Right cardiac atrium (tissue), 5 donors: ENCODE measurements around the gene SIGMAR1. TPM values are rescaled to one million over a fixed set of nuclear protein-coding genes. Genes with fewer than 3 reads are reported as not detected.
A peak's percentile ranks its signal among the peaks of the same experiment; 100 is the strongest.

Experiments
- ATAC-seq, 2 donors: fragments of 200-7000 bp; cut with Tn5 transposase; one replicate each; pipeline versions ENCODE4 v1.8.0 to v1.9.1; 2020; ENCODE audit warnings: moderate library complexity in 2 of 2, mild to moderate bottlenecking in 1 of 2
- DNase-seq, 3 donors: peaks; one replicate each; pipeline ENCODE4 v3.0.0-alpha.2; 2020
- H3K27ac ChIP-seq: one replicate; pipeline ENCODE4 v1.5.1; 2013; ENCODE audit warnings: mild to moderate bottlenecking, low read length, control low read depth, moderate library complexity
- H3K27me3 ChIP-seq: one replicate; pipeline ENCODE4 v1.6.1; 2013; ENCODE audit not compliant: control insufficient read depth, insufficient read depth
- H3K4me1 ChIP-seq: one replicate; pipeline ENCODE4 v1.6.1; 2013; ENCODE audit warnings: low read length; ENCODE audit not compliant: control insufficient read depth, insufficient read depth
- H3K4me3 ChIP-seq: one replicate; pipeline ENCODE4 v1.5.1; 2013; ENCODE audit warnings: low read length, control low read depth
- H3K9me3 ChIP-seq: one replicate; pipeline ENCODE4 v1.6.1; 2013; ENCODE audit warnings: low read length; ENCODE audit not compliant: control insufficient read depth
- WGBS: extraction: QIAGEN DNeasy Blood & Tissue Kit; methylation state at CpG from one replicate; pipeline ENCODE4 v1.1.7; 2013; 5-methylcytosine and 5-hydroxymethylcytosine counted together
- intact Hi-C, 4 donors: fragments of 100-400 bp; cut with DNase I; formaldehyde crosslinking; loops; one replicate each; pipeline versions ENCODE4 v1.11.0 to v1.14.0; 2022 to 2023
- polyA plus RNA-seq: library from polyadenylated mRNA; stranded (reverse); fragments of 200-250 nt; gene quantifications from one replicate; pipeline ENCODE4 v1.2.3, GENCODE V29; 2013
- total RNA-seq, 4 donors: library from RNA; stranded (reverse); fragmentation: NEBNext Ultra II Directional; extraction: Animal tissue kit (Norgen Biotek cat#: 25700); gene quantifications; one replicate each; pipeline ENCODE4 v1.2.1, GENCODE V29; 2021
- donor health status: healthy with polysubstance abuse.
- donor health status: DM: no; HTN: yes; CAD: no.
- donor health status: DM: no; HTN: no; CAD: no.
- donor health status: DM: no; HTN: yes; CAD: no; lungs with severe emphysema.
- donor health status: DM: yes; HTN: yes; CAD: no.

Gene SIGMAR1
- total and polyA plus RNA-seq, 5 donors: 28.6 to 37.2 (median 35.8) TPM

DNA sequence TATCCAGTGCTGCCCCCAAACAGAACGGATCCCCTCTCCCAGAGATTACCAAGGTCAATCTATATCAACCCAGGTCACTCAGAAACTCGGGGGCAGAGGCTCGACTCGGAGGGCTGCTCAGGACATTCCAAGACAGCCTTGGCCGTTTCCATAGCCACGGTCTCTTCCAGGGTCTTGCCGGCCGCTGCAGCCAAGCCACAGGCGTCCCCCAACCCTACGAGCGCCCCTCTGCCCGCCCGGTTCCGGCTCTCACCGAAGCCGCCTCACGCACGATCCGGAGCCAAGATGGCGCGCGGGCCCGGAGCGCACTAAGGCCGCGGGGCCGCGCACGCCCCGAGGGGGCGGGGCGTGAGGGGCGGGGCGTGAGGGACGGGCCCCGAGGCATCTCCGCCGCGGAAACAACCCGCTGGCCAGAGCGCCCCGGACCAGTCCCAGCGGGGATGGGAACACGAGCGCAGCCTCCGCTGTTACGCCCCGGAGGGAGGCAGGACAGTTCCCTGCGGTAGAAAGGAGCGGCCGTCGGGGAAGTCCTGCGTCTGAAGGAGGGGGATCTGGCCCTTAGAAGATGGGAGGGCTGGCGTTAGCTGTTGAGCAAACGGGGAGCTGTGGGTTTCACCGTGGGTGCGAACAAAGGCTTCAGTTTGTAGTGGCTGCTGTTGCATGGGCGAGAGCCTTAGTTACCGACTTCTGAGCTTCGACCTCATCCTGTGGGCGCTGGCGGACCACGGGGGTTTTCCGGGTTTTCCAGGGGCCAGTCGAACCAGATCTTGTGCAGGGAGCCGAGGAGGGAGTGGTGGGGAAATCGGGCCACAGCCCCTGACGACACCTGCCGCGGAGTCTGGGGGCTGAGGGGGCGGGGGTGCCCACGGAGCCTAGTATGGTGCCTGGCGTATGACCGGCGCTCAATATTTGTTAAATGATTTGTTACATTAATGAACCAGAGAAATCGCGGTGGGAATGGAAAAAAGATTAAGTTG, 25.5 kb downstream of the SIGMAR1 start, which contains the start of gene RPP25L:
Gene RPP25L (minus strand): TSS at position 287 of the 977 bp plus-strand sequence. CDS start 801 bp downstream, outside the sequence.
- H3K4me3 ChIP-seq: peak within 1 kb of the TSS; percentile 89
- under 1% methylated on average over 77 of the region's 77 CpGs for WGBS
- H3K4me1 ChIP-seq: peaks cover 10% of the 10 kb centered on the region
- DNase-seq (peak; percentile 91 to 96 (median 95)), ATAC-seq (peak; percentile 96 to 97)
- intact Hi-C loops: loop anchor here in 1 of 4 donors (10.0 kb wide), 1 partner anchor 277 kb away; no protein-coding TSS in a partner anchor
- H3K27ac ChIP-seq: peak within 1 kb of the TSS; percentile 97
- no peaks in the 10 kb centered on the region for H3K27me3 ChIP-seq
- H3K9me3 ChIP-seq: no peaks in the 10 kb centered on the region

GRCh38 chr9:34611251-34611810, 26.3 kb downstream of the SIGMAR1 start:
- DNase-seq (peak; percentile 41 to 60 (median 59)), ATAC-seq (peak; percentile 34 to 40)
- H3K9me3 ChIP-seq: no peaks in the 10 kb centered on the region
- WGBS: 62% methylated on average over 10 of the region's 10 CpGs
- H3K27ac ChIP-seq: peak overlapping the region; percentile 97
- peak overlapping the region; percentile 89 for H3K4me3 ChIP-seq
- peaks cover 10% of the 10 kb centered on the region for H3K4me1 ChIP-seq
- intact Hi-C loops: loop anchor here in 1 of 4 donors (10.0 kb wide), 1 partner anchor 277 kb away; no protein-coding TSS in a partner anchor
- H3K27me3 ChIP-seq: no peaks in the 10 kb centered on the region

GRCh38 chr9:34610434-34611206, 27.0 kb downstream of the SIGMAR1 start:
- H3K4me1 ChIP-seq: peaks cover 10% of the 10 kb centered on the region
- 93% methylated on average over 20 of the region's 20 CpGs for WGBS
- no peak overlapping the region for H3K4me3 ChIP-seq
- H3K27me3 ChIP-seq: no peaks in the 10 kb centered on the region
- no peak overlapping the region for H3K27ac ChIP-seq
- ATAC-seq (no peak), DNase-seq (peak in 1 of 3 donors; percentile 70)
- no peaks in the 10 kb centered on the region for H3K9me3 ChIP-seq
- intact Hi-C loops: loop anchor here in 1 of 4 donors (10.0 kb wide), 1 partner anchor 276 kb away; no protein-coding TSS in a partner anchor

GRCh38 chr9:34607331-34607730, 30.3 kb downstream of the SIGMAR1 start:
- no peak for DNase-seq

GRCh38 chr9:34606905-34607304, 30.7 kb downstream of the SIGMAR1 start:
- H3K9me3 ChIP-seq: no peaks in the 10 kb centered on the region
- intact Hi-C loops: loop anchor here in 1 of 4 donors (10.0 kb wide), 2 partner anchors 182 to 272 kb away; no protein-coding TSS in a partner anchor
- peak in 1 of 3 donors; percentile 14 for DNase-seq
- no peak overlapping the region for H3K4me3 ChIP-seq
- H3K27me3 ChIP-seq: no peaks in the 10 kb centered on the region
- H3K27ac ChIP-seq: no peak overlapping the region
- WGBS: 84% methylated on average over 3 of the region's 3 CpGs
- ATAC-seq: no peak
- peaks cover 8% of the 10 kb centered on the region for H3K4me1 ChIP-seq

More at GRCh38 chr9:34607331-34607730, 30.3 kb downstream of the SIGMAR1 start:
- no peak overlapping the region for H3K4me3 ChIP-seq
- ATAC-seq: no peak
- H3K4me1 ChIP-seq: peaks cover 8% of the 10 kb centered on the region
- intact Hi-C loops: loop anchor here in 1 of 4 donors (10.0 kb wide), 2 partner anchors 183 to 273 kb away; no protein-coding TSS in a partner anchor
- 48% methylated on average over 2 of the region's 2 CpGs for WGBS
- H3K9me3 ChIP-seq: no peaks in the 10 kb centered on the region
- H3K27me3 ChIP-seq: no peaks in the 10 kb centered on the region
- H3K27ac ChIP-seq: no peak overlapping the region

DNA sequence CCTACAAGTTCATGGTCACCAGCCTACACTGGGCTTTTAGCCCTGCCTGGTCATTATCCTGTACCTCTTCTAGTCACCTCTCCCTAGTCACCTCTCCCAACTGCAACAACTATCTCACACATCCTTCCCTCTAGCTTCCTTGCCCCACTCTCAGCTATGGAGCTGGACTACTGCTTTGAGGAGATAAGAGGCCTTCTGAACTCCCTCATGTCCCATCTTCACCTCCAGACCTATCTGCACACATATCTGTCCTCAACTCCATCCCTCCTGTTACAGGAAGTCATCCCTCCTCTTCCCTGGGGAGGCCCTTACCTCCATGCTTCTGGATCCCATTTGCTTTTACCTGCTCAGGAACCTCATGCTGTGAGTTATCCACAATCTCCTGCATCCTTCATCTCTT, 31.4 kb downstream of the SIGMAR1 start:
- no peak overlapping the region for H3K27ac ChIP-seq
- intact Hi-C loops: loop anchor here in 1 of 4 donors (10.0 kb wide), 2 partner anchors 181 to 271 kb away; no protein-coding TSS in a partner anchor
- H3K9me3 ChIP-seq: no peaks in the 10 kb centered on the region
- no peak overlapping the region for H3K4me3 ChIP-seq
- ATAC-seq (no peak), DNase-seq (no peak)
- H3K4me1 ChIP-seq: peaks cover 6% of the 10 kb centered on the region
- no peaks in the 10 kb centered on the region for H3K27me3 ChIP-seq

DNA sequence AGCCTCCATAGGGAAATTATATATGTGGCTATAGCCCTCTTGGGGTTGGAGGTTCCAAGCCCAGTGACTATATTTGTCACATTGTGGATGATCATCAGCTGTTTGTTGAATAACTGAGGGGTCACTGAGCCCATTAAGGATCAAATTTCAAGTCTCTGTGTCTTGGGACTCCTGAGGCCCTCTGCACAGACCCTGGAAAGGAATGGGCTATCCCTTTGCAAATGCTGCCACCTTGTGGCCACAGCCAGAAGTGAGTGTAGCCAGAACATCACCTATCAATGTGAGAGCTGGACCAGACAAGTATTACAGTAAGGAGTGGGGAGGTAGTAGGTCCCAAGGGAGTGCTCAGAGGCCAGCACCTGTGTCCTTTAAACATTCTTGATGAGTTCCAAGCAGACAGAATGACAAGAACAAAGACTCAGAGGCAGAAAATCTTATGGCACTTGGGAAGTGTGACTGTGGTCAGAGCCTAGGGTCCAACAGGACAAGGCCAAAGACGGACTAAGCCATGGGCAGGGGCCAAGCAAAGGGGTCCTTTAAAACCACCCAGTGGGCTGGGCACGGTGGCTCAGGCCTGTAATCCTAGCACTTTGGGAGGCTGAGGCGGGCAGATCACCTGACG, 33.9 kb downstream of the SIGMAR1 start:
- no peaks in the 10 kb centered on the region for H3K27me3 ChIP-seq
- no peaks in the 10 kb centered on the region for H3K9me3 ChIP-seq
- ATAC-seq: peak; percentile 86 to 89
- peaks cover 3% of the 10 kb centered on the region for H3K4me1 ChIP-seq
- DNase-seq: peak; percentile 79 to 96 (median 90)
- intact Hi-C loops: loop anchor here in 2 of 4 donors (5.0 to 10.0 kb wide), 3 partner anchors 101 to 269 kb away; no protein-coding TSS in a partner anchor
- H3K4me3 ChIP-seq: no peak overlapping the region
- 49% methylated on average over 4 of the region's 4 CpGs for WGBS
- no peak overlapping the region for H3K27ac ChIP-seq

DNA sequence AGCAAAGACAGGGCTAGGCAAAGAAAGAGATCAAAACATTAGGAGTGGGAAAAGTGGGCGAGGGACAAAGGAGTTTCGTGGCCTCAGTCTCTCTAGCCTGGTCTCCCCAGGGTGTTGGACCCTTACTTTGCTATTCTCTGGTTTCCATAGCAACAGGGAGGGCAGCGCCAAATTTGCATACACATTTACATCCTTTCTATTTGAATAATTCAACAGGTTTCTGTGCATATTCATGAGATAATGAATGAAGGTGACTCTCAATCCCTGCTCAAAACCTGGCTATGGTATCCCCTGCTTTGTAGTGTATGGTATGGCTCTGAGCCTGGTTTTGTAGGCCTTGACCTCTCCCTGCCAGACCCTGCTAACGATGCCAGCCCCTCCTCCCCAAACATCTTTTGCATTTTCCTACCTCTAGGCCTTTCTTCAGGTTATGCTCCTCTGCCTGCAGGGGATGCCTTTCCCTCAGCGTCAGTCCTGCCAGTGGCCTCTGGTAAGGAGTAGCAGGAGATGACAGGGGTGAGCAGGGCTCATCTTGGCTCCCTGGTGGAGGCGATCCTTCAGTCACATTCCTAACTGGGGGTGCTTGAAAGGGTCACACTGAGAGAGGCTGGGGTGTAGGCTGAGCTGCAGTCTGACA, 35.5 kb downstream of the SIGMAR1 start:
- intact Hi-C loops: loop anchor here in 2 of 4 donors (5.0 to 10.0 kb wide), 3 partner anchors 100 to 267 kb away; no protein-coding TSS in a partner anchor
- Histone ChIP-seq H3K27ac (no peak overlapping the region), H3K4me3 (no peak overlapping the region), H3K4me1 (peaks cover 3% of the 10 kb centered on the region), H3K27me3 (no peaks in the 10 kb centered on the region), H3K9me3 (no peaks in the 10 kb centered on the region)
- ATAC-seq (no peak), DNase-seq (peak in 1 of 3 donors; percentile 23)
- 79% methylated on average over 6 of the region's 6 CpGs for WGBS

DNA sequence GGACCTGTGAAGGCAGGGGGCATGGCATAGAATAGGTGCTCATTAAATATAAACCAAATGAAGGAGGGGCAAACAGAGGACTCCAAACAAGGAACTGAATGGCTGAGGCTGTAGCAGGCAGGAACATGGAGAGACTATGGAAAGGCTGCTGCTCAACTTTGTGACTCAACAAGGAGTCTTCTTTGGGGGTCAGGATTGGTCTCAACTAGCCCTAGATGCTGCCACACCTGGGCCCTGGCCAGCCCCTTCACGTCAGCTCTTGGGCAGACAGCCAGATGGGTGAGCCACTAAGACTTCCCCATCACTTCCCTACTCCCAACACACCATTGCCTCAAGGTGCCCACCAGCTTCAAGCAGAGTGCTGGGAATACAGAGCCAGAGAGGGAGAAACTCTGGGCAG, 36.7 kb downstream of the SIGMAR1 start:
- Histone ChIP-seq H3K27me3 (no peaks in the 10 kb centered on the region), H3K4me1 (peaks cover 3% of the 10 kb centered on the region), H3K9me3 (no peaks in the 10 kb centered on the region), H3K4me3 (no peak overlapping the region), H3K27ac (no peak overlapping the region)
- no peak for ATAC-seq
- DNase-seq: peak in 1 of 3 donors; percentile 38
- WGBS: 37% methylated on average over 1 of the region's 1 CpG
- intact Hi-C loops: loop anchor here in 2 of 4 donors (5.0 to 10.0 kb wide), 3 partner anchors 99 to 266 kb away; no protein-coding TSS in a partner anchor
